HCT116 (cell line): ENCODE results near the gene CYTH2. TPM values are rescaled to one million over a fixed set of nuclear protein-coding genes. Genes with fewer than 3 reads are reported as not detected.

Experiments
- ATAC-seq: fragments of 200-7000 bp; cut with Tn5 transposase; 2 replicates; pipeline ENCODE4 v1.9.1; 2020; ENCODE audit warnings: mild to moderate bottlenecking, moderate library complexity
- BruUV-seq: library from RNA; stranded (reverse); fragments of 400-500 nt; replicated peaks from 2 replicates; lab custom pipeline; 2021; lab: Mats Ljungman, UMichigan
- CTCF ChIA-PET: fragments of 300-600 bp; sonication (Branson Sonifier 250); formaldehyde crosslinking; loops from one replicate; lab custom pipeline; 2021; ENCODE audit warnings: antibody characterized with exemption; lab: Charles Lee
- POLR2A ChIA-PET: fragments of 300-600, 350-600 bp; sonication (Branson Sonifier 250); formaldehyde crosslinking; loops from one replicate; lab custom pipeline; 2021; ENCODE audit warnings: antibody characterized with exemption; lab: Charles Lee
- RAD21 ChIA-PET, 2 experiments: fragments of 300-600 bp; sonication (Branson Sonifier 250); formaldehyde crosslinking; loops; one replicate each; lab custom pipeline; 2023; ENCODE audit warnings: low total read pairs in 2 of 2; ENCODE audit not compliant: uncharacterized antibody in 2 of 2, unreplicated experiment in 2 of 2, low non-redundant PET in 1 of 2; lab: Charles Lee
- DNase-seq: peaks from one replicate; pipeline ENCODE4 v3.0.0-alpha.2; 2010; ENCODE audit warnings: low read depth, low spot score
- H2AFZ ChIP-seq: fragments of 200-600 bp; shearing (Covaris generic), sonication (generic); 2 replicates; pipeline ENCODE4 v1.6.1; 2017; ENCODE audit warnings: low read depth, mixed run types, mixed read lengths, antibody characterized with exemption, low read length; ENCODE audit not compliant: poor library complexity, severe bottlenecking
- H3K27ac ChIP-seq: 2 replicates; pipeline ENCODE4 v1.5.1; 2012; ENCODE audit warnings: low read depth, low read length
- H3K27me3 ChIP-seq: fragments of 200-600 bp; sonication (generic); 2 replicates; pipeline ENCODE4 v1.6.1; 2016; ENCODE audit warnings: mixed run types, low read length, mixed read lengths; ENCODE audit not compliant: insufficient read depth
- H3K36me3 ChIP-seq, 2 experiments: fragments of 200-500 bp in 1 of 2; fragments of 200-600 bp in 1 of 2; sonication (Bioruptor generic) in 1 of 2; sonication (generic) in 1 of 2; 2 replicates each; pipeline versions ENCODE4 v1.5.1 to v1.6.1; 2014 to 2016; ENCODE audit warnings: low read length in 2 of 2, inconsistent platforms in 1 of 2, mixed read lengths in 1 of 2, mixed run types in 1 of 2; ENCODE audit not compliant: insufficient read depth in 2 of 2, control insufficient read depth in 1 of 2
- H3K4me1 ChIP-seq, 2 experiments: fragments of 200-600 bp in 1 of 2; sonication (generic) in 1 of 2; 2 replicates each; pipeline versions ENCODE4 v1.5.1 to v1.6.1; 2012 to 2017; ENCODE audit warnings: low read length in 2 of 2, inconsistent platforms in 1 of 2, mild to moderate bottlenecking in 1 of 2, mixed read lengths in 1 of 2, mixed run types in 1 of 2, moderate library complexity in 1 of 2; ENCODE audit not compliant: insufficient read depth in 2 of 2, control insufficient read depth in 1 of 2
- H3K4me2 ChIP-seq: fragments of 200-600 bp; sonication (generic); 2 replicates; pipeline ENCODE4 v1.6.1; 2017; ENCODE audit warnings: mixed run types, low read length, mixed read lengths
- H3K4me3 ChIP-seq, 2 experiments: fragments of 200-600 bp in 1 of 2; sonication (generic) in 1 of 2; replicated peaks in 1 of 2; 2 replicates each; pipeline ENCODE4 v1.5.1; 2011 to 2016; ENCODE audit warnings: low read length in 2 of 2, control low read depth in 1 of 2, low read depth in 1 of 2, mild to moderate bottlenecking in 1 of 2, mixed read lengths in 1 of 2, mixed run types in 1 of 2
- H3K79me2 ChIP-seq: fragments of 200-600 bp; sonication (generic); 2 replicates; pipeline ENCODE4 v1.6.1; 2017; ENCODE audit warnings: mild to moderate bottlenecking, mixed run types, low read length, moderate library complexity, mixed read lengths; ENCODE audit not compliant: insufficient read depth
- H3K9ac ChIP-seq: fragments of 200-600 bp; sonication (generic); 2 replicates; pipeline ENCODE4 v1.6.1; 2016; ENCODE audit warnings: low read length, mixed read lengths
- H3K9me2 ChIP-seq: fragments of 200-600 bp; sonication (generic), shearing (Covaris generic); 2 replicates; pipeline ENCODE4 v1.6.1; 2017; ENCODE audit warnings: mixed run types, mild to moderate bottlenecking, moderate library complexity; ENCODE audit not compliant: insufficient read depth
- H3K9me3 ChIP-seq, 2 experiments: fragments of 200-500 bp in 1 of 2; fragments of 200-600 bp in 1 of 2; sonication (Bioruptor generic) in 1 of 2; sonication (generic) in 1 of 2; 2 replicates each; pipeline ENCODE4 v1.6.1; 2014 to 2017; ENCODE audit warnings: low read length in 2 of 2, mixed read lengths in 2 of 2, inconsistent platforms in 1 of 2, low read depth in 1 of 2, mild to moderate bottlenecking in 1 of 2, mixed run types in 1 of 2, moderate library complexity in 1 of 2; ENCODE audit not compliant: control insufficient read depth in 1 of 2, insufficient read depth in 1 of 2
- H4K20me1 ChIP-seq: fragments of 200-600 bp; sonication (generic), shearing (Covaris generic); 2 replicates; pipeline ENCODE4 v1.6.1; 2017; ENCODE audit warnings: mixed run types, mild to moderate bottlenecking, moderate library complexity; ENCODE audit not compliant: insufficient read depth
- CEBPB ChIP-seq: IDR thresholded peaks from 2 replicates; pipeline ENCODE4 v1.6.1; 2012; ENCODE audit warnings: low read depth
- EGR1 ChIP-seq: IDR thresholded peaks from 2 replicates; pipeline ENCODE4 v1.6.1; 2012; ENCODE audit warnings: low read depth
- EZH2 ChIP-seq: fragments of 200-600 bp; sonication (generic); IDR thresholded peaks from 2 replicates; pipeline ENCODE4 v1.6.1; 2017; ENCODE audit warnings: antibody characterized with exemption, mixed run types
- FOSL1 ChIP-seq: IDR thresholded peaks from 2 replicates; pipeline ENCODE4 v1.6.1; 2012; ENCODE audit warnings: low read depth
- JUND ChIP-seq: IDR thresholded peaks from 2 replicates; pipeline ENCODE4 v1.6.1; 2012
- POLR2AphosphoS5 ChIP-seq: IDR thresholded peaks from 2 replicates; pipeline ENCODE4 v1.6.1; 2011; ENCODE audit warnings: mild to moderate bottlenecking, low read depth, low read length, moderate library complexity
- SP1 ChIP-seq: IDR thresholded peaks from 2 replicates; pipeline ENCODE4 v1.6.1; 2012; ENCODE audit warnings: low read depth
- TCF7L2 ChIP-seq: IDR thresholded peaks from 2 replicates; pipeline ENCODE4 v1.7.0; 2011; ENCODE audit warnings: borderline replicate concordance, inconsistent platforms; ENCODE audit not compliant: insufficient read depth, insufficient read length; ENCODE audit errors: extremely low read depth
- YY1 ChIP-seq: IDR thresholded peaks from 2 replicates; pipeline ENCODE4 v1.6.1; 2011; ENCODE audit warnings: low read length, low read depth, moderate library complexity, mild to moderate bottlenecking; ENCODE audit not compliant: insufficient replicate concordance; ENCODE audit errors: extremely low read depth
- ZFX ChIP-seq: fragments of 450-650 bp; IDR thresholded peaks from 2 replicates; pipeline ENCODE4 v1.6.1; 2017
- ZNF274 ChIP-seq: fragments of 200-500 bp; sonication (Bioruptor generic); IDR thresholded peaks from 2 replicates; pipeline ENCODE4 v1.6.1; 2014; ENCODE audit warnings: mild to moderate bottlenecking, low read depth, low read length, inconsistent platforms
- intact Hi-C: fragments of 100-400 bp; cut with micrococcal nuclease; formaldehyde crosslinking; loops from 2 replicates; pipeline ENCODE4 v1.10.0; 2022
- total RNA-seq: library from RNA; stranded (reverse); gene quantifications from one replicate; pipeline ENCODE4 v1.2.1, GENCODE V29; 2021; ENCODE audit not compliant: unreplicated experiment
- TF ChIP-seq, protein P1 (sequence below): IDR thresholded peaks from 2 replicates; pipeline ENCODE4 v1.6.1; 2011; ENCODE audit warnings: mild to moderate bottlenecking, low read length, moderate library complexity; ENCODE audit not compliant: insufficient replicate concordance; ENCODE audit errors: extremely low read depth
- TF ChIP-seq, protein P2 (sequence below): IDR thresholded peaks from 2 replicates; pipeline ENCODE4 v1.6.1; 2012
- TF ChIP-seq, protein P3 (sequence below), 3 experiments: fragments of 200-600 bp in 1 of 3; sonication (generic) in 1 of 3; IDR thresholded peaks in 2 of 3; conservative IDR thresholded peaks in 1 of 3; 2 replicates each; pipeline ENCODE4 v1.5.1; 2012 to 2017; ENCODE audit warnings: low read depth in 2 of 3, low read length in 2 of 3, antibody characterized with exemption in 1 of 3, borderline replicate concordance in 1 of 3, control low read depth in 1 of 3, mild to moderate bottlenecking in 1 of 3, mixed read lengths in 1 of 3, mixed run types in 1 of 3, moderate library complexity in 1 of 3; ENCODE audit not compliant: insufficient read depth in 1 of 3

The CYTH2 gene
- total RNA-seq, 1 experiment from 2014 or later: 75.3 TPM

DNA sequence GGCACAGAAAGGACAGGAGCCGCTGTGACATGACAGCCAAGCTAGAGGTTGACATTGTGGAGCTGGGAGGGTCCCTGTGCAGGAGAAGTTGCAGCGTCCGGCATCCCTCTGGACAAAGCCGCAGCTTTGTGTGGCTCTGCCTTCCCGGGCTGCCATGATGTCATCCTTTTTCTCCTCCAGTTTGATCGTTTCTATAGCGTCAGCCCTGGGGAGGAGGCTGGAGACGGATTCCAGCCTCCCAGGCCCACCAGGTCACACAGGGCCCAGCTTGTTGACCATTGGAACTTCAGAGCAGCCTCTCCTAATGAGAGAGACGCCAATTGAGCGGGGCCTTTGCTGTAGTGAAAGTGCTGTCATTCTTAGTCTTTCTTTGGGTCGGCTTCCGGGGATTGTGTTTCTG is 17.5 kb upstream of the CYTH2 start:
- POLR2A ChIA-PET: no interaction called here
- CTCF ChIA-PET: no interaction called here

More for the DNA sequence above, 17.5 kb upstream of the CYTH2 start:
- BruUV-seq: no TSS peak
- no peaks in the 10 kb centered on the region; the same call in 1 of the 2 replicates for H4K20me1 ChIP-seq
- peaks cover 94% of the 10 kb centered on the region for H3K79me2 ChIP-seq
- no peak for ATAC-seq
- no peak overlapping the region for H3K9ac ChIP-seq
- H3K9me2 ChIP-seq: no peaks in the 10 kb centered on the region
- no peaks in the 10 kb centered on the region for H3K9me3 ChIP-seq
- no peak overlapping the region for H3K4me3 ChIP-seq
- peaks cover 29 to 83% of the 10 kb centered on the region in 2 experiments for H3K36me3 ChIP-seq
- H3K4me1 ChIP-seq: peaks cover 0 to 3% of the 10 kb centered on the region in 2 experiments; a peak in 1 of 4 replicates
- DNase-seq: no peak
- TF ChIP-seq ZFX (no peak), YY1 (no peak), TCF7L2 (no peak), POLR2AphosphoS5 (no peak), EGR1 (no peak), CEBPB (no peak), EZH2 (no peak), FOSL1 (no peak), JUND (no peak), SP1 (no peak), ZNF274 (no peak)
- TF ChIP-seq, protein P1, sequence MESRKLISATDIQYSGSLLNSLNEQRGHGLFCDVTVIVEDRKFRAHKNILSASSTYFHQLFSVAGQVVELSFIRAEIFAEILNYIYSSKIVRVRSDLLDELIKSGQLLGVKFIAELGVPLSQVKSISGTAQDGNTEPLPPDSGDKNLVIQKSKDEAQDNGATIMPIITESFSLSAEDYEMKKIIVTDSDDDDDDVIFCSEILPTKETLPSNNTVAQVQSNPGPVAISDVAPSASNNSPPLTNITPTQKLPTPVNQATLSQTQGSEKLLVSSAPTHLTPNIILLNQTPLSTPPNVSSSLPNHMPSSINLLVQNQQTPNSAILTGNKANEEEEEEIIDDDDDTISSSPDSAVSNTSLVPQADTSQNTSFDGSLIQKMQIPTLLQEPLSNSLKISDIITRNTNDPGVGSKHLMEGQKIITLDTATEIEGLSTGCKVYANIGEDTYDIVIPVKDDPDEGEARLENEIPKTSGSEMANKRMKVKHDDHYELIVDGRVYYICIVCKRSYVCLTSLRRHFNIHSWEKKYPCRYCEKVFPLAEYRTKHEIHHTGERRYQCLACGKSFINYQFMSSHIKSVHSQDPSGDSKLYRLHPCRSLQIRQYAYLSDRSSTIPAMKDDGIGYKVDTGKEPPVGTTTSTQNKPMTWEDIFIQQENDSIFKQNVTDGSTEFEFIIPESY: no peak
- TF ChIP-seq, protein P2, sequence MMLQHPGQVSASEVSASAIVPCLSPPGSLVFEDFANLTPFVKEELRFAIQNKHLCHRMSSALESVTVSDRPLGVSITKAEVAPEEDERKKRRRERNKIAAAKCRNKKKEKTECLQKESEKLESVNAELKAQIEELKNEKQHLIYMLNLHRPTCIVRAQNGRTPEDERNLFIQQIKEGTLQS: no peak
- TF ChIP-seq, protein P3, sequence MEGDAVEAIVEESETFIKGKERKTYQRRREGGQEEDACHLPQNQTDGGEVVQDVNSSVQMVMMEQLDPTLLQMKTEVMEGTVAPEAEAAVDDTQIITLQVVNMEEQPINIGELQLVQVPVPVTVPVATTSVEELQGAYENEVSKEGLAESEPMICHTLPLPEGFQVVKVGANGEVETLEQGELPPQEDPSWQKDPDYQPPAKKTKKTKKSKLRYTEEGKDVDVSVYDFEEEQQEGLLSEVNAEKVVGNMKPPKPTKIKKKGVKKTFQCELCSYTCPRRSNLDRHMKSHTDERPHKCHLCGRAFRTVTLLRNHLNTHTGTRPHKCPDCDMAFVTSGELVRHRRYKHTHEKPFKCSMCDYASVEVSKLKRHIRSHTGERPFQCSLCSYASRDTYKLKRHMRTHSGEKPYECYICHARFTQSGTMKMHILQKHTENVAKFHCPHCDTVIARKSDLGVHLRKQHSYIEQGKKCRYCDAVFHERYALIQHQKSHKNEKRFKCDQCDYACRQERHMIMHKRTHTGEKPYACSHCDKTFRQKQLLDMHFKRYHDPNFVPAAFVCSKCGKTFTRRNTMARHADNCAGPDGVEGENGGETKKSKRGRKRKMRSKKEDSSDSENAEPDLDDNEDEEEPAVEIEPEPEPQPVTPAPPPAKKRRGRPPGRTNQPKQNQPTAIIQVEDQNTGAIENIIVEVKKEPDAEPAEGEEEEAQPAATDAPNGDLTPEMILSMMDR (IDR thresholded peaks at IDR 0.05 in 2 of 3, conservative IDR thresholded peaks at IDR 0.05 in 1 of 3; ENCODE audit: borderline replicate concordance in 1 of 3, insufficient read depth in 1 of 3, low read depth in 2 of 3, low read length in 2 of 3): no peak
- intact Hi-C loops: no loop called here
- H3K4me2 ChIP-seq: no peak overlapping the region
- H2AFZ ChIP-seq: no peak overlapping the region
- no peaks in the 10 kb centered on the region for H3K27me3 ChIP-seq
- RAD21 ChIA-PET: no interaction called here
- H3K27ac ChIP-seq: no peak overlapping the region
